WTC11 (cell line): Measurements from ENCODE around the gene ALS2.

Experiments used
- CREB1 ChIP-seq: sonication (generic); formaldehyde crosslinking; IDR thresholded peaks from 2 replicates; pipeline ENCODE4 v1.8.0; 2023; ENCODE audit warnings: mild to moderate bottlenecking, missing genetic modification reagents
- GABPB1 ChIP-seq: sonication (generic); formaldehyde crosslinking; IDR thresholded peaks from 2 replicates; pipeline ENCODE4 v1.8.1; 2023; ENCODE audit warnings: mild to moderate bottlenecking, missing genetic modification reagents
- JUN ChIP-seq: sonication (generic); formaldehyde crosslinking; IDR thresholded peaks from 2 replicates; pipeline ENCODE4 v1.8.0; 2023; ENCODE audit warnings: mild to moderate bottlenecking, missing genetic modification reagents
- SMAD3 ChIP-seq: sonication (generic); formaldehyde crosslinking; IDR thresholded peaks from 2 replicates; pipeline ENCODE4 v1.8.0; 2022; ENCODE audit warnings: missing genetic modification reagents, mild to moderate bottlenecking, borderline replicate concordance
- SP1 ChIP-seq: sonication (generic); formaldehyde crosslinking; conservative IDR thresholded peaks from 2 replicates; pipeline ENCODE4 v1.8.1; 2022; ENCODE audit warnings: missing genetic modification reagents
- ZNF423 ChIP-seq: fragments of 250-450 bp; sonication (Bioruptor Pico); IDR thresholded peaks from 2 replicates; pipeline ENCODE4 v2.1.2; 2022; ENCODE audit warnings: mild to moderate bottlenecking, moderate library complexity
- TF ChIP-seq, protein P1 (sequence below): fragments of 200-600 bp; IDR thresholded peaks from 2 replicates; pipeline ENCODE4 v1.8.0; 2022; ENCODE audit warnings: antibody characterized with exemption
- TF ChIP-seq, protein P2 (sequence below): sonication (generic); formaldehyde crosslinking; conservative IDR thresholded peaks from 2 replicates; pipeline ENCODE4 v1.8.1; 2022; ENCODE audit warnings: mild to moderate bottlenecking, missing genetic modification reagents
- TF ChIP-seq, protein P3 (sequence below): sonication (generic); formaldehyde crosslinking; IDR thresholded peaks from 2 replicates; pipeline ENCODE4 v1.8.1; 2023; ENCODE audit warnings: mild to moderate bottlenecking, moderate library complexity, missing genetic modification reagents
- TF ChIP-seq, protein P4 (sequence below): sonication (generic); formaldehyde crosslinking; IDR thresholded peaks from 2 replicates; pipeline ENCODE4 v1.8.1; 2022; ENCODE audit warnings: low read depth, mild to moderate bottlenecking, moderate library complexity, missing genetic modification reagents, borderline replicate concordance
- TF ChIP-seq, protein P5 (sequence below): sonication (generic); formaldehyde crosslinking; IDR thresholded peaks from 2 replicates; pipeline ENCODE4 v1.8.0; 2022; ENCODE audit warnings: mild to moderate bottlenecking, missing genetic modification reagents
- TF ChIP-seq, protein P6 (sequence below): sonication (generic); formaldehyde crosslinking; IDR thresholded peaks from 2 replicates; pipeline ENCODE4 v1.8.1; 2023; ENCODE audit warnings: mild to moderate bottlenecking, missing genetic modification reagents, moderate library complexity
- TF ChIP-seq, protein P7 (sequence below): sonication (generic); formaldehyde crosslinking; IDR thresholded peaks from 2 replicates; pipeline ENCODE4 v1.8.0; 2022; ENCODE audit warnings: missing genetic modification reagents

DNA sequence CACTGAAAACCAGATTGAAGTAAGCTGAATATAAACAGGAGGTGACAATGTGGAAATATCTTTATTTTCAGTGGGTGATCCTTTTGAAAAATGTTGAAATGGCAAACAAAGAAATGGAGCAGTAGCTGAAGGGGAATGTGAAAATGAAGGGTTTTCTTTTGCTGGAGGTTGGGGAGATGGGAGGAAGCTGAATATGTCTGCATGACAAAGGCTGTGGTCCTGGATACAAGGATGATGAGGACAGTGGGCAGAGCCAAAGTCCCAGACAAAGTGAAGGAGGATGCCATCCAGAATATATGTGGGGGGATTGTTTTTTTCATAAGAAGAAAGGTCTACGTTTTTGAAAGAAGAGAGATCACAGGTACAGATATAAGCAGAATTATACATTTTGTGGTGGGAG, 6.7 kb downstream of the ALS2 start:
- TF ChIP-seq CREB1 (CRISPR knock-in tag) (no peak), GABPB1 (CRISPR knock-in tag) (no peak), JUN (no peak), SP1 (CRISPR knock-in tag) (no peak), SMAD3 (CRISPR knock-in tag) (no peak), ZNF423 (CRISPR knock-in tag) (no peak)
- TF ChIP-seq, protein P1, sequence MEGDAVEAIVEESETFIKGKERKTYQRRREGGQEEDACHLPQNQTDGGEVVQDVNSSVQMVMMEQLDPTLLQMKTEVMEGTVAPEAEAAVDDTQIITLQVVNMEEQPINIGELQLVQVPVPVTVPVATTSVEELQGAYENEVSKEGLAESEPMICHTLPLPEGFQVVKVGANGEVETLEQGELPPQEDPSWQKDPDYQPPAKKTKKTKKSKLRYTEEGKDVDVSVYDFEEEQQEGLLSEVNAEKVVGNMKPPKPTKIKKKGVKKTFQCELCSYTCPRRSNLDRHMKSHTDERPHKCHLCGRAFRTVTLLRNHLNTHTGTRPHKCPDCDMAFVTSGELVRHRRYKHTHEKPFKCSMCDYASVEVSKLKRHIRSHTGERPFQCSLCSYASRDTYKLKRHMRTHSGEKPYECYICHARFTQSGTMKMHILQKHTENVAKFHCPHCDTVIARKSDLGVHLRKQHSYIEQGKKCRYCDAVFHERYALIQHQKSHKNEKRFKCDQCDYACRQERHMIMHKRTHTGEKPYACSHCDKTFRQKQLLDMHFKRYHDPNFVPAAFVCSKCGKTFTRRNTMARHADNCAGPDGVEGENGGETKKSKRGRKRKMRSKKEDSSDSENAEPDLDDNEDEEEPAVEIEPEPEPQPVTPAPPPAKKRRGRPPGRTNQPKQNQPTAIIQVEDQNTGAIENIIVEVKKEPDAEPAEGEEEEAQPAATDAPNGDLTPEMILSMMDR: no peak
- TF ChIP-seq, protein P2, sequence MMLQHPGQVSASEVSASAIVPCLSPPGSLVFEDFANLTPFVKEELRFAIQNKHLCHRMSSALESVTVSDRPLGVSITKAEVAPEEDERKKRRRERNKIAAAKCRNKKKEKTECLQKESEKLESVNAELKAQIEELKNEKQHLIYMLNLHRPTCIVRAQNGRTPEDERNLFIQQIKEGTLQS (CRISPR knock-in tag): no peak
- TF ChIP-seq, protein P3, sequence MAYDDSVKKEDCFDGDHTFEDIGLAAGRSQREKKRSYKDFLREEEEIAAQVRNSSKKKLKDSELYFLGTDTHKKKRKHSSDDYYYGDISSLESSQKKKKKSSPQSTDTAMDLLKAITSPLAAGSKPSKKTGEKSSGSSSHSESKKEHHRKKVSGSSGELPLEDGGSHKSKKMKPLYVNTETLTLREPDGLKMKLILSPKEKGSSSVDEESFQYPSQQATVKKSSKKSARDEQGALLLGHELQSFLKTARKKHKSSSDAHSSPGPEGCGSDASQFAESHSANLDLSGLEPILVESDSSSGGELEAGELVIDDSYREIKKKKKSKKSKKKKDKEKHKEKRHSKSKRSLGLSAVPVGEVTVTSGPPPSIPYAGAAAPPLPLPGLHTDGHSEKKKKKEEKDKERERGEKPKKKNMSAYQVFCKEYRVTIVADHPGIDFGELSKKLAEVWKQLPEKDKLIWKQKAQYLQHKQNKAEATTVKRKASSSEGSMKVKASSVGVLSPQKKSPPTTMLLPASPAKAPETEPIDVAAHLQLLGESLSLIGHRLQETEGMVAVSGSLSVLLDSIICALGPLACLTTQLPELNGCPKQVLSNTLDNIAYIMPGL: no peak
- TF ChIP-seq, protein P4, sequence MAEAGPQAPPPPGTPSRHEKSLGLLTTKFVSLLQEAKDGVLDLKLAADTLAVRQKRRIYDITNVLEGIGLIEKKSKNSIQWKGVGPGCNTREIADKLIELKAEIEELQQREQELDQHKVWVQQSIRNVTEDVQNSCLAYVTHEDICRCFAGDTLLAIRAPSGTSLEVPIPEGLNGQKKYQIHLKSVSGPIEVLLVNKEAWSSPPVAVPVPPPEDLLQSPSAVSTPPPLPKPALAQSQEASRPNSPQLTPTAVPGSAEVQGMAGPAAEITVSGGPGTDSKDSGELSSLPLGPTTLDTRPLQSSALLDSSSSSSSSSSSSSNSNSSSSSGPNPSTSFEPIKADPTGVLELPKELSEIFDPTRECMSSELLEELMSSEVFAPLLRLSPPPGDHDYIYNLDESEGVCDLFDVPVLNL (CRISPR knock-in tag): no peak
- TF ChIP-seq, protein P5, sequence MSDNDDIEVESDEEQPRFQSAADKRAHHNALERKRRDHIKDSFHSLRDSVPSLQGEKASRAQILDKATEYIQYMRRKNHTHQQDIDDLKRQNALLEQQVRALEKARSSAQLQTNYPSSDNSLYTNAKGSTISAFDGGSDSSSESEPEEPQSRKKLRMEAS (CRISPR knock-in tag): no peak
- TF ChIP-seq, protein P6, sequence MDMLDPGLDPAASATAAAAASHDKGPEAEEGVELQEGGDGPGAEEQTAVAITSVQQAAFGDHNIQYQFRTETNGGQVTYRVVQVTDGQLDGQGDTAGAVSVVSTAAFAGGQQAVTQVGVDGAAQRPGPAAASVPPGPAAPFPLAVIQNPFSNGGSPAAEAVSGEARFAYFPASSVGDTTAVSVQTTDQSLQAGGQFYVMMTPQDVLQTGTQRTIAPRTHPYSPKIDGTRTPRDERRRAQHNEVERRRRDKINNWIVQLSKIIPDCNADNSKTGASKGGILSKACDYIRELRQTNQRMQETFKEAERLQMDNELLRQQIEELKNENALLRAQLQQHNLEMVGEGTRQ (CRISPR knock-in tag): no peak
- TF ChIP-seq, protein P7, sequence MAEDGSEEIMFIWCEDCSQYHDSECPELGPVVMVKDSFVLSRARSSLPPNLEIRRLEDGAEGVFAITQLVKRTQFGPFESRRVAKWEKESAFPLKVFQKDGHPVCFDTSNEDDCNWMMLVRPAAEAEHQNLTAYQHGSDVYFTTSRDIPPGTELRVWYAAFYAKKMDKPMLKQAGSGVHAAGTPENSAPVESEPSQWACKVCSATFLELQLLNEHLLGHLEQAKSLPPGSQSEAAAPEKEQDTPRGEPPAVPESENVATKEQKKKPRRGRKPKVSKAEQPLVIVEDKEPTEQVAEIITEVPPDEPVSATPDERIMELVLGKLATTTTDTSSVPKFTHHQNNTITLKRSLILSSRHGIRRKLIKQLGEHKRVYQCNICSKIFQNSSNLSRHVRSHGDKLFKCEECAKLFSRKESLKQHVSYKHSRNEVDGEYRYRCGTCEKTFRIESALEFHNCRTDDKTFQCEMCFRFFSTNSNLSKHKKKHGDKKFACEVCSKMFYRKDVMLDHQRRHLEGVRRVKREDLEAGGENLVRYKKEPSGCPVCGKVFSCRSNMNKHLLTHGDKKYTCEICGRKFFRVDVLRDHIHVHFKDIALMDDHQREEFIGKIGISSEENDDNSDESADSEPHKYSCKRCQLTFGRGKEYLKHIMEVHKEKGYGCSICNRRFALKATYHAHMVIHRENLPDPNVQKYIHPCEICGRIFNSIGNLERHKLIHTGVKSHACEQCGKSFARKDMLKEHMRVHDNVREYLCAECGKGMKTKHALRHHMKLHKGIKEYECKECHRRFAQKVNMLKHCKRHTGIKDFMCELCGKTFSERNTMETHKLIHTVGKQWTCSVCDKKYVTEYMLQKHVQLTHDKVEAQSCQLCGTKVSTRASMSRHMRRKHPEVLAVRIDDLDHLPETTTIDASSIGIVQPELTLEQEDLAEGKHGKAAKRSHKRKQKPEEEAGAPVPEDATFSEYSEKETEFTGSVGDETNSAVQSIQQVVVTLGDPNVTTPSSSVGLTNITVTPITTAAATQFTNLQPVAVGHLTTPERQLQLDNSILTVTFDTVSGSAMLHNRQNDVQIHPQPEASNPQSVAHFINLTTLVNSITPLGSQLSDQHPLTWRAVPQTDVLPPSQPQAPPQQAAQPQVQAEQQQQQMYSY: no peak
